Smooth muscle cell (in vitro differentiated cells): ENCODE data around the gene CEP164. TPM values are rescaled to one million over a fixed set of nuclear protein-coding genes. Genes with fewer than 3 reads are reported as not detected.

Source experiments
- DNase-seq: peaks from one replicate; lab custom pipeline; 2025; ENCODE audit not compliant: unreplicated experiment; lab: John Stamatoyannopoulos, UW
- H2AFZ ChIP-seq: fragments of 200-600 bp; sonication (generic); 2 replicates; pipeline ENCODE4 v1.6.0; 2016; ENCODE audit warnings: antibody characterized with exemption, low read depth, mild to moderate bottlenecking
- H3F3A ChIP-seq: fragments of 200-600 bp; sonication (generic); 2 replicates; pipeline ENCODE4 v1.6.0; 2017; ENCODE audit warnings: antibody characterized with exemption, low read depth
- H3K27ac ChIP-seq: fragments of 200-600 bp; sonication (generic); 2 replicates; pipeline ENCODE4 v1.5.1; 2016; ENCODE audit warnings: low read depth, mild to moderate bottlenecking
- H3K27me3 ChIP-seq: fragments of 200-600 bp; sonication (generic); 2 replicates; pipeline ENCODE4 v1.6.1; 2016; ENCODE audit warnings: low read depth, mild to moderate bottlenecking
- H3K36me3 ChIP-seq: fragments of 200-600 bp; sonication (generic); 2 replicates; pipeline ENCODE4 v1.5.1; 2016; ENCODE audit warnings: low read depth
- H3K4me1 ChIP-seq: fragments of 200-600 bp; sonication (generic); 2 replicates; pipeline ENCODE4 v1.5.1; 2016; ENCODE audit warnings: low read depth
- H3K4me2 ChIP-seq: fragments of 200-600 bp; sonication (generic); 2 replicates; pipeline ENCODE4 v1.6.0; 2016; ENCODE audit warnings: mild to moderate bottlenecking
- H3K4me3 ChIP-seq: fragments of 200-600 bp; sonication (generic); 2 replicates; pipeline ENCODE4 v1.5.1; 2016; ENCODE audit warnings: mild to moderate bottlenecking
- H3K79me2 ChIP-seq: fragments of 200-600 bp; sonication (generic); 2 replicates; pipeline ENCODE4 v1.6.0; 2016; ENCODE audit warnings: low read depth, mild to moderate bottlenecking
- H3K9ac ChIP-seq: fragments of 200-600 bp; sonication (generic); 2 replicates; pipeline ENCODE4 v1.6.0; 2016; ENCODE audit warnings: low read depth
- H3K9me3 ChIP-seq: fragments of 200-600 bp; sonication (generic); replicated peaks from 2 replicates; pipeline ENCODE4 v1.5.1; 2016; ENCODE audit warnings: low read depth
- H4K20me1 ChIP-seq: fragments of 200-600 bp; sonication (generic); 2 replicates; pipeline ENCODE4 v1.6.0; 2016; ENCODE audit warnings: low read depth
- WGBS: methylation state at CpG from one replicate; pipeline ENCODE4 v1.1.7; 2016; ENCODE audit warnings: low lambda C conversion rate; 5-methylcytosine and 5-hydroxymethylcytosine counted together
- polyA plus RNA-seq: library from polyadenylated mRNA; unstranded; fragments of >200 nt; fragmentation: Nextera tagmentation; extraction: Ambion mirVana; gene quantifications from 2 replicates; pipeline ENCODE4 v1.2.1, GENCODE V29; 2016
- total RNA-seq: library from RNA; depleted of rRNA; stranded (reverse); fragments of >200 nt; gene quantifications from 2 replicates; pipeline ENCODE4 v1.2.3, GENCODE V29; 2014
- TF ChIP-seq, protein P1 (sequence below): fragments of 200-600 bp; sonication (generic); IDR thresholded peaks from 2 replicates; pipeline ENCODE4 v1.5.1; 2017; ENCODE audit warnings: borderline replicate concordance, mild to moderate bottlenecking, antibody characterized with exemption; ENCODE audit not compliant: insufficient read depth, poor library complexity, severe bottlenecking

The CEP164 gene
- total and polyA plus RNA-seq, 2 experiments from 2014 or later = 11.2 to 30.7 TPM

DNA sequence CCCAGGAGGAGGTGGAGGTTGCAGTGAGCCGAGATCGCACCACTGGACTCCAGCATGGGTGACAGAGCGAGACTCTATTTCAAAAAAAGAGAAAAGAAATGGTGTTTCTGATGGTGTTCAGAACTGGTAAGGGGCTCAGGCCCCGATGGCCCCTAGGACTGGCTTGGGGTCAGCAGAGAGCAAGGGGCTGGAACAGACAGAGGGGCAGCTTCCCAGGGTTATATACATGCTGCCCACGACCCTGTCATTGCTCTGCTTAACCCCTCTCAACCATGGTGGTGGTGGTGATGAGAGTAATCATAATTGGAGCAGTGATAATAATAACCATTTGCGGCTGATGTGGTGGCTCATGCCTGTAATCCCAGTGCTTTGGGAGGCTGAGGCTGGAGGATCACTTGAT is 79.4 kb downstream of the CEP164 start:
- H3K27me3 ChIP-seq = no peaks in the 10 kb centered on the region
- H3K36me3 ChIP-seq = peaks cover 11% of the 10 kb centered on the region
- no peak overlapping the region for H2AFZ ChIP-seq
- no peak for DNase-seq
- no peak overlapping the region for H3K4me3 ChIP-seq
- 97% methylated on average over 6 of the region's 6 CpGs for WGBS
- no peaks in the 10 kb centered on the region for H3K4me1 ChIP-seq
- H3K4me2 ChIP-seq = no peak overlapping the region
- H3K9ac ChIP-seq = no peak overlapping the region
- no peaks in the 10 kb centered on the region for H4K20me1 ChIP-seq
- no peaks in the 10 kb centered on the region for H3F3A ChIP-seq
- H3K79me2 ChIP-seq = no peaks in the 10 kb centered on the region
- TF ChIP-seq, protein P1, sequence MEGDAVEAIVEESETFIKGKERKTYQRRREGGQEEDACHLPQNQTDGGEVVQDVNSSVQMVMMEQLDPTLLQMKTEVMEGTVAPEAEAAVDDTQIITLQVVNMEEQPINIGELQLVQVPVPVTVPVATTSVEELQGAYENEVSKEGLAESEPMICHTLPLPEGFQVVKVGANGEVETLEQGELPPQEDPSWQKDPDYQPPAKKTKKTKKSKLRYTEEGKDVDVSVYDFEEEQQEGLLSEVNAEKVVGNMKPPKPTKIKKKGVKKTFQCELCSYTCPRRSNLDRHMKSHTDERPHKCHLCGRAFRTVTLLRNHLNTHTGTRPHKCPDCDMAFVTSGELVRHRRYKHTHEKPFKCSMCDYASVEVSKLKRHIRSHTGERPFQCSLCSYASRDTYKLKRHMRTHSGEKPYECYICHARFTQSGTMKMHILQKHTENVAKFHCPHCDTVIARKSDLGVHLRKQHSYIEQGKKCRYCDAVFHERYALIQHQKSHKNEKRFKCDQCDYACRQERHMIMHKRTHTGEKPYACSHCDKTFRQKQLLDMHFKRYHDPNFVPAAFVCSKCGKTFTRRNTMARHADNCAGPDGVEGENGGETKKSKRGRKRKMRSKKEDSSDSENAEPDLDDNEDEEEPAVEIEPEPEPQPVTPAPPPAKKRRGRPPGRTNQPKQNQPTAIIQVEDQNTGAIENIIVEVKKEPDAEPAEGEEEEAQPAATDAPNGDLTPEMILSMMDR = no peak
- peaks cover 10% of the 10 kb centered on the region for H3K9me3 ChIP-seq
- no peak overlapping the region for H3K27ac ChIP-seq

DNA sequence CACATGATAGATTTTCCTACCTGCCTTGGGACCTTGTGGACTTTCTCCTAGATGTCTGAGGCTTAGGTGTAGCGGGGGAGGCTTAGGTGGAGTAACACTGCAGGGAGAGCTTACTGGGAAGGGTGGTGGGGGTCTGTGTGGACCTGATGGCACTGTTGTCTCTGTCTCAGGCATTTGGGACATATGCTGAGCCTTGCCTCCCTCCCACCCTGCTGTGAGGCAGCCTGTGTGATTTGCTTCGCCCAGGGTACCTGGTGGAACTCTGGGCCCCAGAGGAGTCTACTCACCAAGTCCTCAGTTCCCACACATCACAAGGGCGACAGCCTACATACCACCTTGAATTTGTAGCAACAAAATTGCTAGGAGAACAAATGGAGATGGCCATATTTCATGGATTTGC is 80.7 kb downstream of the CEP164 start:
- Histone ChIP-seq H3K36me3 (peaks cover 11% of the 10 kb centered on the region), H2AFZ (no peak overlapping the region)
- TF ChIP-seq, protein P1 = no peak

DNA sequence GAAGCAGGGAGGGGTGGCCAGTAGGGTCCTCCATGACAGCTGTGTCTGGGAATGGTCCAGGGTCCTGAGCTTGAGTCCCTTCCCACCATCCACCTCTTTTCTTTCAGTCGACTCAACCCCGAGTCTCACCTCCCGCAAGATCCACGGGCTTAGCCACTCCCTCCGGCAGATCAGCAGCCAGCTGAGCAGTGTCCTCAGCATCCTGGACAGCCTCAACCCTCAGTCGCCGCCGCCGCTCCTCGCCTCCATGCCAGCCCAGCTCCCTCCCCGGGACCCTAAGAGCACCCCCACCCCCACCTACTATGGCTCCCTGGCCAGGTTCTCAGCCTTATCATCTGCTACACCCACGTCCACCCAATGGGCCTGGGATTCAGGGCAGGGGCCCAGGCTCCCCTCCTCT is 81.9 kb downstream of the CEP164 start:
- H2AFZ ChIP-seq = no peak overlapping the region

More for the DNA sequence above, 80.7 kb downstream of the CEP164 start:
- H3K4me1 ChIP-seq = no peaks in the 10 kb centered on the region
- no peaks in the 10 kb centered on the region for H3K79me2 ChIP-seq
- no peaks in the 10 kb centered on the region for H4K20me1 ChIP-seq
- H3K9me3 ChIP-seq = peaks cover 10% of the 10 kb centered on the region
- H3K4me2 ChIP-seq = no peak overlapping the region
- no peaks in the 10 kb centered on the region for H3F3A ChIP-seq
- H3K4me3 ChIP-seq = no peak overlapping the region
- DNase-seq = no peak
- no peak overlapping the region for H3K27ac ChIP-seq
- H3K9ac ChIP-seq = no peak overlapping the region
- WGBS = 100% methylated on average over 3 of the region's 3 CpGs
- no peaks in the 10 kb centered on the region for H3K27me3 ChIP-seq

DNA sequence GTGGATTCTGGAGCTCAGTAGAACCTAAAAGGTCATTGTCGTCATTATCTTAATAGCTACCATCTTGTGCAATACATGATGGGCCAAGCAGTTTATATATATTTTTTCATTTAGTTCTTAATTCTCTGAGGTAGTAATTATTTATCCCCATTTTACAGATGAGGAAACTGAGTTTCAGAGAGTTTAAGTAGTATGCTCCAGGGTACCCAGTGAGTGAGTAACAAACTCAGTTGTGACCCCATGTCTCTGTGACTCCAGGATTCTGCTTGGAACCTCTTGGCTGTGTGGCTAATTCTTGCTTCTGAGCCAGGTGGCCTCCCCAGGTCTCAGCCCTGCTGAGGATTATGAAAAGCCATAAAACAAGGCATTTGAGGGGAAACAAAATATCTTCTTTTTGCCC is 82.6 kb downstream of the CEP164 start:
- Histone ChIP-seq H3K27ac (no peak overlapping the region), H3K36me3 (peaks cover 11% of the 10 kb centered on the region), H3K79me2 (no peaks in the 10 kb centered on the region), H3F3A (no peaks in the 10 kb centered on the region), H3K4me1 (no peaks in the 10 kb centered on the region), H2AFZ (no peak overlapping the region), H3K4me2 (no peak overlapping the region), H3K9me3 (peaks cover 10% of the 10 kb centered on the region), H3K4me3 (no peak overlapping the region), H3K9ac (no peak overlapping the region), H4K20me1 (no peaks in the 10 kb centered on the region), H3K27me3 (no peaks in the 10 kb centered on the region)
- WGBS = 89% methylated on average over 1 of the region's 1 CpG
- TF ChIP-seq, protein P1 = no peak
- DNase-seq = no peak

More for the DNA sequence above, 81.9 kb downstream of the CEP164 start:
- Histone ChIP-seq H4K20me1 (no peaks in the 10 kb centered on the region), H3K36me3 (peaks cover 11% of the 10 kb centered on the region), H3K27ac (no peak overlapping the region), H3K4me3 (no peak overlapping the region), H3K9me3 (peaks cover 10% of the 10 kb centered on the region), H3F3A (no peaks in the 10 kb centered on the region), H3K4me2 (no peak overlapping the region), H3K4me1 (no peaks in the 10 kb centered on the region), H3K27me3 (no peaks in the 10 kb centered on the region), H3K79me2 (no peaks in the 10 kb centered on the region), H3K9ac (no peak overlapping the region)
- TF ChIP-seq, protein P1 = no peak
- DNase-seq = no peak
- 98% methylated on average over 8 of the region's 12 CpGs for WGBS
